ENCODE results near the gene MYO1G.

GRCh38 chr7:44922351-44922694 is 56.5 kb downstream of the MYO1G start:
- TF ChIP-seq CTCF (IDR thresholded peaks at IDR 0.05) (no peak), POLR2AphosphoS5 (IDR thresholded peaks at IDR 0.05) (no peak), EP300 (IDR thresholded peaks at IDR 0.05) (no peak), POLR2A (IDR thresholded peaks at IDR 0.05) (no peak)
